Gastroesophageal sphincter (tissue), 4 donors: ENCODE measurements around the gene TOLLIP. TPM values are rescaled to one million over a fixed set of nuclear protein-coding genes. Genes with fewer than 3 reads are reported as not detected.

Experiments used
- ATAC-seq: fragments of 150-250 bp; one replicate; pipeline ENCODE4 v1.9.1; 2016; ENCODE audit warnings: mild to moderate bottlenecking, moderate library complexity
- H3K27ac ChIP-seq, 4 donors: fragments of 200-600 bp; sonication (generic) in 3 of 4; 1 replicate in 3 of 4; 2 replicates in 1 of 4; pipeline ENCODE4 v1.5.1; 2016 to 2019
- H3K27me3 ChIP-seq: fragments of 200-600 bp; sonication (generic); one replicate; pipeline ENCODE4 v1.5.1; 2019
- H3K36me3 ChIP-seq, 2 donors: fragments of 200-600 bp; sonication (generic); one replicate each; pipeline ENCODE4 v1.5.1; 2019; ENCODE audit warnings: control low read depth in 1 of 2
- H3K4me1 ChIP-seq, 3 donors: fragments of 200-600 bp; sonication (generic); 1 replicate in 2 of 3; 2 replicates in 1 of 3; pipeline ENCODE4 v1.5.1; 2016 to 2019; ENCODE audit warnings: control low read depth in 2 of 3
- H3K4me3 ChIP-seq, 2 donors: fragments of 200-600 bp; sonication (generic); one replicate each; pipeline ENCODE4 v1.5.1; 2019; ENCODE audit warnings: mild to moderate bottlenecking in 1 of 2, moderate library complexity in 1 of 2
- H3K9me3 ChIP-seq, 3 donors: fragments of 200-600 bp; sonication (generic); one replicate each; pipeline ENCODE4 v1.5.1; 2017 to 2019; ENCODE audit warnings: control low read depth in 2 of 3
- EP300 ChIP-seq: sonication (generic); formaldehyde crosslinking; IDR thresholded peaks from one replicate; pipeline ENCODE4 v1.6.1; 2017; ENCODE audit warnings: antibody characterized with exemption, mild to moderate bottlenecking
- POLR2A ChIP-seq, 2 donors: fragments of 450-650 bp; IDR thresholded peaks; one replicate each; pipeline ENCODE4 v1.6.1; 2017; ENCODE audit warnings: antibody characterized with exemption in 2 of 2, mild to moderate bottlenecking in 2 of 2, moderate library complexity in 1 of 2
- POLR2AphosphoS5 ChIP-seq: sonication (generic); formaldehyde crosslinking; IDR thresholded peaks from one replicate; pipeline ENCODE4 v1.6.1; 2017; ENCODE audit warnings: antibody characterized with exemption
- WGBS, 2 donors: methylation state at CpG; one replicate each; pipeline ENCODE4 v1.1.5; 2018; ENCODE audit warnings: low coverage in 1 of 2; 5-methylcytosine and 5-hydroxymethylcytosine counted together
- total RNA-seq, 4 donors: library from RNA; depleted of rRNA; stranded (reverse); fragments of >200 nt; gene quantifications; one replicate each; pipeline ENCODE4 v1.1.0, GENCODE V29; 2016
- TF ChIP-seq, protein P1 (sequence below), 4 experiments: fragments of 200-600 bp in 2 of 4; fragments of 450-650 bp in 2 of 4; sonication (generic) in 1 of 4; IDR thresholded peaks; one replicate each; pipeline ENCODE4 v1.5.1; 2017 to 2019; ENCODE audit warnings: antibody characterized with exemption in 4 of 4, mild to moderate bottlenecking in 2 of 4, moderate library complexity in 2 of 4

The TOLLIP gene
- total RNA-seq, 4 donors from 2014 or later: 42.3 to 70.6 (median 49.1) TPM

DNA sequence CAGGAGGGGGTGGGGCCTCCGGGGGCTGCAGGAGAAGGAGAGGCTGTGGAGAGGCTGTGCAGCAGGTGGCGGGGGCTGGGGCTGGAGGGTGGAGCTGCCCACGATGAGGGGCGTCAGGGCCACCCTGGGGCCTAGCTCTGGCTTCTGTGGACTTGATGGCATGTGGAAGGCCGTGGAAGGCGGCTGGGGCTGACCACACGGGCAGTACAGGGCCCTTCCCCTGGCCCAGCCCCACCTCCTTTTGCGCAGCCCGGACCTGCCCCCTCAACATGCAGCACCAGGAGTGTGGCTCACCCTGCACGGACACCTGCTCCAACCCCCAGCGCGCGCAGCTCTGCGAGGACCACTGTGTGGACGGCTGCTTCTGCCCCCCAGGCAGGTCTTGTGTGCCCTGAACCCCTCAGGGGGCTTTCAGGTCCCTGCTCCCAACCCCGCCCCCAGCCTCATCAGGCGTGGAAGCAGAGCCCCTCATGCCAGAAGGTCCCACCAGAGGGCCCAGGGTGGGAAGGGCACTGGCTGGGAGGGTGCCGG is 80.4 kb downstream of the TOLLIP start:
- Histone ChIP-seq H3K4me3 (no peak overlapping the region), H3K27ac (no peak overlapping the region), H3K36me3 (no peaks in the 10 kb centered on the region), H3K27me3 (peaks cover 90% of the 10 kb centered on the region), H3K4me1 (no peaks in the 10 kb centered on the region), H3K9me3 (no peaks in the 10 kb centered on the region)
- no peak for ATAC-seq
- TF ChIP-seq, protein P1, sequence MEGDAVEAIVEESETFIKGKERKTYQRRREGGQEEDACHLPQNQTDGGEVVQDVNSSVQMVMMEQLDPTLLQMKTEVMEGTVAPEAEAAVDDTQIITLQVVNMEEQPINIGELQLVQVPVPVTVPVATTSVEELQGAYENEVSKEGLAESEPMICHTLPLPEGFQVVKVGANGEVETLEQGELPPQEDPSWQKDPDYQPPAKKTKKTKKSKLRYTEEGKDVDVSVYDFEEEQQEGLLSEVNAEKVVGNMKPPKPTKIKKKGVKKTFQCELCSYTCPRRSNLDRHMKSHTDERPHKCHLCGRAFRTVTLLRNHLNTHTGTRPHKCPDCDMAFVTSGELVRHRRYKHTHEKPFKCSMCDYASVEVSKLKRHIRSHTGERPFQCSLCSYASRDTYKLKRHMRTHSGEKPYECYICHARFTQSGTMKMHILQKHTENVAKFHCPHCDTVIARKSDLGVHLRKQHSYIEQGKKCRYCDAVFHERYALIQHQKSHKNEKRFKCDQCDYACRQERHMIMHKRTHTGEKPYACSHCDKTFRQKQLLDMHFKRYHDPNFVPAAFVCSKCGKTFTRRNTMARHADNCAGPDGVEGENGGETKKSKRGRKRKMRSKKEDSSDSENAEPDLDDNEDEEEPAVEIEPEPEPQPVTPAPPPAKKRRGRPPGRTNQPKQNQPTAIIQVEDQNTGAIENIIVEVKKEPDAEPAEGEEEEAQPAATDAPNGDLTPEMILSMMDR (IDR thresholded peaks at IDR 0.05): no peak
- no peak for TF ChIP-seq POLR2A (IDR thresholded peaks at IDR 0.05)
- no peak for TF ChIP-seq EP300
- TF ChIP-seq POLR2AphosphoS5: no peak
- WGBS, 2 donors: no CpG with 5 or more reads among the region's 18 CpGs

DNA sequence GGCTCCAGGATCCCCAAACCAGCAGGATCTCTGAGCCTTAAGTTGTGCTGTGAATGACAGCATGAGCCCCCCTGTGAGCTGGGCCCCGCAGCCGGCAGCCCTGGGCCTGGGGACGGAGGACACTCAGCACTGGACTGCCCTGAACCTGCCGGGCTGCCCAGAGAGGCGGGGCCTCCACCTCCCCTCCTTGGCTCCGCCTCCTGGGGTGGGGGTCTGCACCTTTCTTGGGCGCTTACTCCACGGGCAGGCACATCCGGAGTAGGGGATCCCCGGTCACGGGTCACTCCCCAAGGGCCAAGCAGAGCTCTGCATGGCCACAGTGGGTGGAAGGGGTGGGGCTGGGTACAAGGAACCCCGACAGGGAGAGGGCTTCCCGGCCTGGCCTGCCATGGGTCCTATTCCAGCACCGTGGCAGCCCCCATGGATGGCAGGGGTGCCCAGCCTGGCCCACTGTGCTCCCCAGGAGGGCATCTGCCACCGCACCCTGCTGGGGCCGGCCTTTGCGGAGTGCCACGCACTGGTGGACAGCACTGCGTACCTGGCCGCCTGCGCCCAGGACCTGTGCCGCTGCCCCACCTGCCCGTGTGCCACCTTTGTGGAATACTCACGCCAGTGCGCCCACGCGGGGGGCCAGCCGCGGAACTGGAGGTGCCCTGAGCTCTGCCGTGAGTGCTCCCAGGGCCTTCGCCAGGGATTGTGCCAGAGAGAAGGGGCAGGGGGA is 81.2 kb downstream of the TOLLIP start:
- no peak for ATAC-seq
- no CpG with 5 or more reads among the region's 31 CpGs for WGBS, 2 donors
- no peaks in the 10 kb centered on the region for H3K9me3 ChIP-seq
- H3K27ac ChIP-seq: no peak overlapping the region
- TF ChIP-seq POLR2AphosphoS5: no peak
- TF ChIP-seq, protein P1 (IDR thresholded peaks at IDR 0.05): no peak
- TF ChIP-seq EP300: no peak
- no peak for TF ChIP-seq POLR2A (IDR thresholded peaks at IDR 0.05)
- no peaks in the 10 kb centered on the region for H3K36me3 ChIP-seq
- peaks cover 97% of the 10 kb centered on the region for H3K27me3 ChIP-seq
- H3K4me1 ChIP-seq: no peaks in the 10 kb centered on the region
- H3K4me3 ChIP-seq: no peak overlapping the region

DNA sequence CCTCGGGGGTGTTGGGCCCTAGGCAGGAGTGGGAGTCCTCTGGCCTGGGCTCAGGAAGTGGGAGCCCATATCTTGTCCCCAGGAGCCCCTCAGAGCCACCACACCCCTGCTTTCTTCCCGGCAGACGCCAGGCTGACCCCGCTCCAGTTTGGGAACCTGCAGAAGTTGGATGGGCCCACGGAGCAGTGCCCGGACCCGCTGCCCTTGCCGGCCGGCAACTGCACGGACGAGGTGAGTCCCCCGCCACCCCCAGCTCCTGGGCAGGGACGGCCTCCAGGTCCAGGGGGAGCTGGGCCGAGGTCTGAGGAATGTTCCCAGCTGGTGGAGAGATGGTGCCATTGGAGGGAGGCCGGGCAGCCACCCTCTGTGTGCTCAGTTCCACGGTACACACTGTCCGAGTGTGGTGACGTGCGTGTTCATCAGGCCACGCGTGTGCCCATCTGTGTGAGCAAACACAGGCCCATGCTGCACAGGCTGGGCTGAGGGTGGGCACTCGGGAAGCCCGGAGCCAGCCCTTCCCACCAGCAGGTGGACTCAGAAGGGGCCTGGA is 81.8 kb downstream of the TOLLIP start:
- no peak overlapping the region for H3K4me3 ChIP-seq
- no peak overlapping the region for H3K27ac ChIP-seq
- H3K36me3 ChIP-seq: no peaks in the 10 kb centered on the region
- no peaks in the 10 kb centered on the region for H3K9me3 ChIP-seq
- no peaks in the 10 kb centered on the region for H3K4me1 ChIP-seq
- ATAC-seq: no peak
- peaks cover 100% of the 10 kb centered on the region for H3K27me3 ChIP-seq
- TF ChIP-seq EP300: no peak
- TF ChIP-seq POLR2A (IDR thresholded peaks at IDR 0.05): no peak
- TF ChIP-seq, protein P1 (IDR thresholded peaks at IDR 0.05): no peak
- no peak for TF ChIP-seq POLR2AphosphoS5
- no CpG with 5 or more reads among the region's 23 CpGs for WGBS, 2 donors

DNA sequence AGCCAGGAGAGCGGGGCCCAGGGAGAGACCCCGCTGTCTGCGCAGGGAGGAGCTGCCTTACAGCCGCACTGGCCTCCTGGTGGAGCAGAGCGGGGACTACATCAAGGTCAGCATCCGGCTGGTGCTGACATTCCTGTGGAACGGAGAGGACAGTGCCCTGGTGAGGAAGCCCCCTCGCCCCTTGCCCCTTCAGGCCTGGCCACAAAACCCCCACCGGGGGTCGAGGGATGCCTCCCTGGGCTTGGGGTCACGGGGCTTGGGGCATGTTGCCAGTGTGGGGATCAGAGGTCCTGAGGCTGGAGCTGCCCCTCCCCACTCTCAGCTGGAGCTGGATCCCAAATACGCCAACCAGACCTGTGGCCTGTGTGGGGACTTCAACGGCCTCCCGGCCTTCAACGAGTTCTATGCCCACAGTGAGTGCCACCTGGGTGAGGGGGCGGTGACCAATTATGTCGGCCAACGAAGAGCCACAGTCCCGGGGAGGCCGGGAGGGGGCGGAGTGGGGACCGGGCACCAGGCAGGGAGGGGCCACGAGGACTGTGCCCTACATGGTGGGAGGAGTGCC is 82.4 kb downstream of the TOLLIP start:
- H3K36me3 ChIP-seq: no peaks in the 10 kb centered on the region
- no peak for ATAC-seq
- no peaks in the 10 kb centered on the region for H3K9me3 ChIP-seq
- H3K27me3 ChIP-seq: peaks cover 100% of the 10 kb centered on the region
- TF ChIP-seq POLR2AphosphoS5: no peak
- TF ChIP-seq EP300: no peak
- TF ChIP-seq, protein P1 (IDR thresholded peaks at IDR 0.05): no peak
- TF ChIP-seq POLR2A (IDR thresholded peaks at IDR 0.05): no peak
- no CpG with 5 or more reads among the region's 23 CpGs for WGBS, 2 donors
- no peak overlapping the region for H3K4me3 ChIP-seq
- H3K27ac ChIP-seq: no peak overlapping the region
- no peaks in the 10 kb centered on the region for H3K4me1 ChIP-seq
